WTC11 (cell line): ENCODE measurements around the gene YIF1B. TPM values are rescaled to one million over a fixed set of nuclear protein-coding genes. Genes with fewer than 3 reads are reported as not detected.

ENCODE experiments used
- ATAC-seq: fragments of 200-7000 bp; cut with Tn5 transposase; 2 replicates; pipeline ENCODE4 v1.10.0; 2021; ENCODE audit warnings: mild to moderate bottlenecking, moderate library complexity
- CTCF ChIA-PET: fragments of 300-600 bp; sonication (Branson Sonifier 250); formaldehyde crosslinking; loops from one replicate; lab custom pipeline; 2021; ENCODE audit warnings: antibody characterized with exemption; lab: Charles Lee
- POLR2A ChIA-PET: fragments of 350-600 bp; sonication (Branson Sonifier 250); formaldehyde crosslinking; loops from one replicate; lab custom pipeline; 2021; ENCODE audit warnings: antibody characterized with exemption; lab: Charles Lee
- DNase-seq: peaks from one replicate; pipeline ENCODE4 v3.0.0; 2021; ENCODE audit warnings: low spot score
- H3K27ac Mint-ChIP-seq: 2 replicates; pipeline ENCODE4 v1.8.0; 2021; ENCODE audit warnings: mixed read lengths
- H3K27me3 Mint-ChIP-seq: 2 replicates; pipeline ENCODE4 v1.8.0; 2021; ENCODE audit warnings: low read depth, mild to moderate bottlenecking, moderate library complexity, mixed read lengths
- H3K36me3 Mint-ChIP-seq: 2 replicates; pipeline ENCODE4 v1.8.0; 2021; ENCODE audit warnings: mixed read lengths
- H3K4me1 Mint-ChIP-seq: 2 replicates; pipeline ENCODE4 v1.8.0; 2022; ENCODE audit warnings: mixed read lengths
- H3K4me3 Mint-ChIP-seq: 2 replicates; pipeline ENCODE4 v1.8.0; 2021; ENCODE audit warnings: mild to moderate bottlenecking, moderate library complexity, mixed read lengths
- H3K9me3 Mint-ChIP-seq: 2 replicates; pipeline ENCODE4 v1.8.0; 2021; ENCODE audit warnings: mixed read lengths
- ATF3 ChIP-seq: sonication (generic); formaldehyde crosslinking; conservative IDR thresholded peaks from 2 replicates; pipeline ENCODE4 v1.8.1; 2022; ENCODE audit warnings: mild to moderate bottlenecking, missing genetic modification reagents
- E2F4 ChIP-seq: sonication (generic); formaldehyde crosslinking; IDR thresholded peaks from 2 replicates; pipeline ENCODE4 v1.8.1; 2022; ENCODE audit warnings: low read depth, mild to moderate bottlenecking, moderate library complexity, missing genetic modification reagents, borderline replicate concordance
- E2F5 ChIP-seq: sonication (generic); formaldehyde crosslinking; IDR thresholded peaks from 2 replicates; pipeline ENCODE4 v1.8.1; 2022; ENCODE audit warnings: mild to moderate bottlenecking, moderate library complexity, missing genetic modification reagents
- ELF4 ChIP-seq: sonication (generic); formaldehyde crosslinking; IDR thresholded peaks from 2 replicates; pipeline ENCODE4 v1.8.1; 2022; ENCODE audit warnings: low read depth, mild to moderate bottlenecking, moderate library complexity, missing genetic modification reagents
- EMX1 ChIP-seq: fragments of 250-450 bp; sonication (Bioruptor Pico); IDR thresholded peaks from 2 replicates; pipeline ENCODE4 v1.8.0; 2021; ENCODE audit warnings: mild to moderate bottlenecking
- FOXK1 ChIP-seq: sonication (generic); formaldehyde crosslinking; IDR thresholded peaks from 2 replicates; pipeline ENCODE4 v1.8.0; 2022; ENCODE audit warnings: mild to moderate bottlenecking, moderate library complexity, missing genetic modification reagents
- GRHL2 ChIP-seq: fragments of 250-450 bp; sonication (Bioruptor Pico); IDR thresholded peaks from 2 replicates; pipeline ENCODE4 v1.8.0; 2022; ENCODE audit warnings: mild to moderate bottlenecking, moderate library complexity; ENCODE audit not compliant: insufficient replicate concordance, severe bottlenecking
- HMGXB4 ChIP-seq: sonication (generic); formaldehyde crosslinking; IDR thresholded peaks from 2 replicates; pipeline ENCODE4 v1.8.1; 2023; ENCODE audit warnings: mild to moderate bottlenecking, moderate library complexity, missing genetic modification reagents
- IRF1 ChIP-seq: sonication (generic); formaldehyde crosslinking; IDR thresholded peaks from 2 replicates; pipeline ENCODE4 v1.8.0; 2023; ENCODE audit warnings: missing genetic modification reagents
- MAX ChIP-seq: sonication (generic); formaldehyde crosslinking; IDR thresholded peaks from 2 replicates; pipeline ENCODE4 v1.8.0; 2022; ENCODE audit warnings: mild to moderate bottlenecking, missing genetic modification reagents
- NFATC4 ChIP-seq: fragments of 250-450 bp; sonication (Bioruptor Pico); IDR thresholded peaks from 2 replicates; pipeline ENCODE4 v1.9.0; 2021; ENCODE audit warnings: mild to moderate bottlenecking
- NR1H2 ChIP-seq: sonication (generic); formaldehyde crosslinking; IDR thresholded peaks from 2 replicates; pipeline ENCODE4 v1.9.0; 2021; ENCODE audit warnings: mild to moderate bottlenecking, moderate library complexity, missing genetic modification reagents
- TEAD4 ChIP-seq: sonication (generic); formaldehyde crosslinking; IDR thresholded peaks from 2 replicates; pipeline ENCODE4 v1.8.0; 2022; ENCODE audit warnings: mild to moderate bottlenecking, missing genetic modification reagents
- ZNF121 ChIP-seq: sonication (generic); formaldehyde crosslinking; IDR thresholded peaks from 2 replicates; pipeline ENCODE4 v1.8.0; 2023; ENCODE audit warnings: missing genetic modification reagents
- ZNF138 ChIP-seq: sonication (generic); formaldehyde crosslinking; conservative IDR thresholded peaks from 2 replicates; pipeline ENCODE4 v1.8.1; 2022; ENCODE audit warnings: mild to moderate bottlenecking, moderate library complexity, missing genetic modification reagents
- ZNF281 ChIP-seq: sonication (generic); formaldehyde crosslinking; IDR thresholded peaks from 2 replicates; pipeline ENCODE4 v1.8.0; 2023; ENCODE audit warnings: mild to moderate bottlenecking, missing genetic modification reagents
- ZNF396 ChIP-seq: fragments of 250-450 bp; sonication (Bioruptor Pico); IDR thresholded peaks from 2 replicates; pipeline ENCODE4 v1.8.0; 2021; ENCODE audit warnings: mild to moderate bottlenecking, moderate library complexity, borderline replicate concordance
- ZNF416 ChIP-seq: fragments of 250-450 bp; sonication (Bioruptor Pico); IDR thresholded peaks from 2 replicates; pipeline ENCODE4 v1.9.0; 2021; ENCODE audit warnings: mild to moderate bottlenecking, inconsistent platforms
- ZNF423 ChIP-seq: fragments of 250-450 bp; sonication (Bioruptor Pico); IDR thresholded peaks from 2 replicates; pipeline ENCODE4 v2.1.2; 2022; ENCODE audit warnings: mild to moderate bottlenecking, moderate library complexity
- ZNF512 ChIP-seq: sonication (generic); formaldehyde crosslinking; IDR thresholded peaks from 2 replicates; pipeline ENCODE4 v1.8.1; 2022; ENCODE audit warnings: missing genetic modification reagents, borderline replicate concordance
- total RNA-seq: library from RNA; stranded (reverse); gene quantifications from 3 replicates; pipeline ENCODE4 v1.2.3, GENCODE V29; 2021

YIF1B gene
- total RNA-seq, 1 experiment from 2014 or later, result 83.3 TPM

GRCh38 chr19:38316477-38317067, 825 bp upstream of the YIF1B start (continued):
- no peak for TF ChIP-seq E2F4 (CRISPR knock-in tag)

GRCh38 chr19:38310986-38311385, 4.8 kb downstream of the YIF1B start:
- Mint-ChIP-seq H3K27ac (no peak overlapping the region), H3K36me3 (no peaks in the 10 kb centered on the region), H3K27me3 (no peaks in the 10 kb centered on the region), H3K4me3 (no peak overlapping the region), H3K4me1 (peaks cover 9% of the 10 kb centered on the region), H3K9me3 (no peaks in the 10 kb centered on the region)
- DNase-seq, result no peak
- ChIA-PET CTCF (no interaction called here), POLR2A (no interaction called here)
- no peak for TF ChIP-seq MAX
- peak; percentile 67; the same call in 1 of the 2 replicates for TF ChIP-seq ZNF121 (CRISPR knock-in tag)
- TF ChIP-seq ZNF281 (CRISPR knock-in tag), result no peak
- TF ChIP-seq ZNF423, result no peak
- ATAC-seq, result no peak

GRCh38 chr19:38310279-38310670, 5.5 kb downstream of the YIF1B start:
- DNase-seq, result no peak
- Mint-ChIP-seq H3K27me3 (no peaks in the 10 kb centered on the region), H3K27ac (no peak overlapping the region), H3K4me3 (no peak overlapping the region), H3K4me1 (peaks cover 11% of the 10 kb centered on the region), H3K9me3 (no peaks in the 10 kb centered on the region), H3K36me3 (no peaks in the 10 kb centered on the region)
- POLR2A ChIA-PET, result no interaction called here
- no peak for ATAC-seq
- CTCF ChIA-PET, result interaction anchor here (0.6 kb wide), 1 partner anchor 18 kb away, joined by 3 read pairs; no protein-coding TSS in a partner anchor
- no peak for TF ChIP-seq E2F5 (CRISPR knock-in tag)
- TF ChIP-seq TEAD4, result no peak
- TF ChIP-seq EMX1 (CRISPR knock-in tag), result no peak
- TF ChIP-seq ZNF416 (CRISPR knock-in tag), result no peak
- no peak for TF ChIP-seq FOXK1 (CRISPR knock-in tag)
- no peak for TF ChIP-seq ZNF396 (CRISPR knock-in tag)
- no peak for TF ChIP-seq ZNF512
- no peak for TF ChIP-seq GRHL2 (CRISPR knock-in tag)
- no peak for TF ChIP-seq HMGXB4 (CRISPR knock-in tag)
- TF ChIP-seq ATF3 (CRISPR knock-in tag), result no peak
- no peak for TF ChIP-seq NFATC4 (CRISPR knock-in tag)
- no peak for TF ChIP-seq ELF4
- TF ChIP-seq NR1H2, result no peak
- TF ChIP-seq IRF1 (CRISPR knock-in tag), result no peak
- no peak for TF ChIP-seq ZNF138
